ENCODE results near the gene LRIG1.
A peak's percentile ranks its signal among the peaks of the same experiment; 100 is the strongest.

The LRIG1 gene

DNA sequence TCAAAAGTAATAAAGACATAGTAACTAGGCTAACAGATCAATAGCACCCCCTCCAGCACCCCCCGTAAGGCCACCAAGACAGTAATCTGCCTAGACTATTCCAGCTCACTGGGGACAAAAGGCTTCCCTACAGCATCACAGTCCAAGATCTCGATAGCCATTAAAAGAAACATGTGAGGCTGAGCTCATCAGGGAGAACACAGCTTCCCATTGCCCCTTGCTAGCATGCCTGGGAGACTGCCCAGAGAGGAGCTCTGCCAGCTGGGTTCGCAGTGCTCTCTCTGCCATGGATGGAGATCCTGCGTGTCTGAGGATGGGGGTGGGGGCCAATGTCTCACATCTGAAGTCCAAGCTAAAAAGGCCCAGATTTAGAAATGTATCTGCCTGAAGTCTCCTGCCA lies 17.8 kb downstream of the LRIG1 start:
- Histone ChIP-seq H3K79me2 (ENCODE audit: control insufficient read depth, low read length) (peaks cover 100% of the 10 kb centered on the region), H3K27ac (ENCODE audit: low read depth, low read length) (peak overlapping the region; percentile 33; the same call in 1 of the 2 replicates), H3K9me2 (replicated peaks; ENCODE audit: control insufficient read depth, low read length) (no peaks in the 10 kb centered on the region), H3K4me1 (ENCODE audit: control insufficient read depth, low read length) (peaks cover 100% of the 10 kb centered on the region), H4K20me1 (ENCODE audit: control insufficient read depth, insufficient read depth, low read depth, low read length) (peaks cover 49% of the 10 kb centered on the region), H3K9me3 (ENCODE audit: control insufficient read depth, insufficient read depth, low read length) (peaks cover 13% of the 10 kb centered on the region; the same call in 1 of the 2 replicates), H3F3A (ENCODE audit: control insufficient read depth, insufficient read depth) (no peaks in the 10 kb centered on the region), H3K4me2 (ENCODE audit: low read length) (peak overlapping the region; percentile 52), H3K4me3 (ENCODE audit: low read length) (peak overlapping the region; percentile 16), H3K36me3 (ENCODE audit: control insufficient read depth, low read length) (peaks cover 66% of the 10 kb centered on the region), H3K27me3 (ENCODE audit: control insufficient read depth, low read length) (no peaks in the 10 kb centered on the region)
- no peak for TF ChIP-seq CTCF (IDR thresholded peaks at IDR 0.05; ENCODE audit: low read depth, low read length, poor library complexity, severe bottlenecking)

DNA sequence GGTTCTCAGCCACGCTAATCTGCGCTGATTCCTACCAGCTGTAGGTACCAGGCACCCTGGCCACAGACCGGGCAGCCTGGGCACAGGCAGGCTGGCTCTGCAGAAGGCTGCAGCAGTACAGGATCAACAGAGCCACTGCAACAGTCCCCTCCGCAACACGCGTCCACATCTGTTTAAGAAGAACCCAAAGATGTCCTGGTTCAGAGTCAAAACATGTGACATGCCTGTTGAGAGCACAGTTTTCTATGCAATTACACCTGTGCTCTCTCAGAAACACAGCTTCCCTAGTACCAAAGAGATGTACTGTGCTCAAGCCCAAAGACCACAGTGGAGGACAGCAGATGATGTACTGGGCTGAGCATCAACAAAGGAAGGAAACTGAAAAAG lies 18.8 kb downstream of the LRIG1 start:
- no peak for TF ChIP-seq EZH2phosphoT487 (IDR thresholded peaks at IDR 0.05; ENCODE audit: borderline replicate concordance, low read length)
- TF ChIP-seq CTCF (IDR thresholded peaks at IDR 0.05; ENCODE audit: low read depth, low read length, poor library complexity, severe bottlenecking) = no peak
- Histone ChIP-seq H3K27ac (ENCODE audit: low read depth, low read length) (no peak overlapping the region), H3K36me3 (ENCODE audit: control insufficient read depth, low read length) (peaks cover 63% of the 10 kb centered on the region), H3K9me3 (ENCODE audit: control insufficient read depth, insufficient read depth, low read length) (peaks cover 13% of the 10 kb centered on the region; the same call in 1 of the 2 replicates), H3K4me2 (ENCODE audit: low read length) (peak overlapping the region; percentile 12), H3F3A (ENCODE audit: control insufficient read depth, insufficient read depth) (no peaks in the 10 kb centered on the region), H3K4me3 (ENCODE audit: low read length) (peak overlapping the region; percentile 8; the same call in 1 of the 2 replicates), H3K4me1 (ENCODE audit: control insufficient read depth, low read length) (peaks cover 100% of the 10 kb centered on the region), H3K79me2 (ENCODE audit: control insufficient read depth, low read length) (peaks cover 100% of the 10 kb centered on the region), H4K20me1 (ENCODE audit: control insufficient read depth, insufficient read depth, low read depth, low read length) (peaks cover 45% of the 10 kb centered on the region), H3K27me3 (ENCODE audit: control insufficient read depth, low read length) (no peaks in the 10 kb centered on the region), H3K9me2 (replicated peaks; ENCODE audit: control insufficient read depth, low read length) (no peaks in the 10 kb centered on the region)

DNA sequence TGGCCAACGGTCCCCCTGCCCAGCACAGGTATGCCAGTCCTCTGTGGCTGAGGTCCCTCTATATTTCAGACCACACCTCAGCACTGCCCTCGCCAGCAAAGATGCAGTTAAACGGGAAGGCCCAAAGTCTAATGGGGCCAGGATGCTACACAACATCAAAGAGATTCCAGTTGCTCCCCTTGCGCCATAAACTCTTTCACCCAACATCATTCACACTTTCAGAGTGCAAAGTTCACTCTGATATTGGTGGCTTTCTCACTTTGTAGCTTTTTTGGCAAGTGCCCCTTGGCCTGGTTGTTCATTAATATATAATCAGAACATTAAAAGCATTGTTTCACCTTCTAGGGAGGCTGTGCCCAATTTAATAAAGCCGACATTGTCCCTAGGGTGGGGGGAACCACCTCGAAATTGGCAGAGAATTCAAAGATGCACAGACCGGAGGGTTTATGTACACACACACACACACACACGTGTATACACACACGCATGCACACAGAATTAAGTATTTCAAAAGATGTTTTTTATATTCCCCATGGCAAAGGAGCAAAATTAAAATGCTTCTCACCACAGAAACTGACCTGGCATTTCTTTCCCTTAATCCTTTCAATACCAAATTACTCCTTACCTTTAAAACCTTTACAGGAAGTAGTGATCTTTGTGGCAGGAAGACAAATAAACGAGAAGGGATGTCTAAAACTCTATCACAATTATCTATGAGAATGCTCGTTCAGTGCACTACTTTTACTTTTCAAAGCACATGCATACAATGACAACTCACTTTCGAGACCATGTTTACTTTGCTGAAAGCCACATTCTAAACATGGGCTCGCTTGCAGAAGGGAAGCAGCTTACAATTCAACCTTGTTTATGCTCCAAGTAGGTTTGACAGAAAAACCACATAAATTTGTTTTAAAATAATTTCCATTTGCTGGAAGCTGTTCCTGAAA lies 19.5 kb downstream of the LRIG1 start:
- Histone ChIP-seq H3K9me3 (ENCODE audit: control insufficient read depth, insufficient read depth, low read length) (peaks cover 13% of the 10 kb centered on the region; the same call in 1 of the 2 replicates), H3K27me3 (ENCODE audit: control insufficient read depth, low read length) (no peaks in the 10 kb centered on the region), H3K4me2 (ENCODE audit: low read length) (peak overlapping the region; percentile 12), H3K79me2 (ENCODE audit: control insufficient read depth, low read length) (peaks cover 100% of the 10 kb centered on the region), H4K20me1 (ENCODE audit: control insufficient read depth, insufficient read depth, low read depth, low read length) (peaks cover 39% of the 10 kb centered on the region), H3K4me3 (ENCODE audit: low read length) (peak overlapping the region; percentile 8; the same call in 1 of the 2 replicates), H3K36me3 (ENCODE audit: control insufficient read depth, low read length) (peaks cover 57% of the 10 kb centered on the region), H3K4me1 (ENCODE audit: control insufficient read depth, low read length) (peaks cover 100% of the 10 kb centered on the region), H3F3A (ENCODE audit: control insufficient read depth, insufficient read depth) (no peaks in the 10 kb centered on the region), H3K9me2 (replicated peaks; ENCODE audit: control insufficient read depth, low read length) (no peaks in the 10 kb centered on the region), H3K27ac (ENCODE audit: low read depth, low read length) (no peak overlapping the region)
- TF ChIP-seq EZH2phosphoT487 (IDR thresholded peaks at IDR 0.05; ENCODE audit: borderline replicate concordance, low read length) = no peak
- TF ChIP-seq CTCF (IDR thresholded peaks at IDR 0.05; ENCODE audit: low read depth, low read length, poor library complexity, severe bottlenecking) = no peak
